Liver (tissue), 9 donors: Measurements from ENCODE around the gene GNG11. TPM values are rescaled to one million over a fixed set of nuclear protein-coding genes. Genes with fewer than 3 reads are reported as not detected.

Experiments
- DNase-seq: peaks from one replicate; pipeline ENCODE4 v3.0.0-alpha.2; 2017; ENCODE audit warnings: low spot score
- H3K27ac ChIP-seq, 2 donors: one replicate each; pipeline ENCODE4 v1.7.0; 2013; ENCODE audit warnings: inconsistent platforms in 2 of 2, low read length in 2 of 2, control low read depth in 1 of 2, low read depth in 1 of 2, mild to moderate bottlenecking in 1 of 2
- H3K27me3 ChIP-seq, 4 donors: one replicate each; pipeline versions ENCODE4 v1.6.1 to v1.7.0; 2013; ENCODE audit warnings: low read length in 3 of 4, inconsistent platforms in 1 of 4, mild to moderate bottlenecking in 1 of 4, moderate library complexity in 1 of 4; ENCODE audit not compliant: control insufficient read depth in 4 of 4, insufficient read depth in 4 of 4
- H3K36me3 ChIP-seq, 4 donors: one replicate each; pipeline versions ENCODE4 v1.6.1 to v1.7.0; 2013; ENCODE audit warnings: low read length in 3 of 4, mild to moderate bottlenecking in 3 of 4, low read depth in 1 of 4, moderate library complexity in 1 of 4; ENCODE audit not compliant: control insufficient read depth in 4 of 4, insufficient read depth in 3 of 4
- H3K4me1 ChIP-seq, 4 donors: one replicate each; pipeline versions ENCODE4 v1.6.1 to v1.7.0; 2013; ENCODE audit warnings: low read length in 3 of 4, mild to moderate bottlenecking in 3 of 4, moderate library complexity in 1 of 4; ENCODE audit not compliant: control insufficient read depth in 4 of 4, insufficient read depth in 4 of 4
- H3K4me3 ChIP-seq, 3 donors: one replicate each; pipeline versions ENCODE4 v1.6.1 to v1.7.0; 2013; ENCODE audit warnings: low read length in 3 of 3, control low read depth in 1 of 3, low read depth in 1 of 3, mild to moderate bottlenecking in 1 of 3
- H3K9ac ChIP-seq, 2 donors: one replicate each; pipeline ENCODE4 v1.7.0; 2013; ENCODE audit warnings: low read length in 2 of 2, mild to moderate bottlenecking in 2 of 2, moderate library complexity in 2 of 2, control low read depth in 1 of 2, low read depth in 1 of 2
- H3K9me3 ChIP-seq, 4 donors: one replicate each; pipeline versions ENCODE4 v1.6.1 to v1.7.0; 2013; ENCODE audit warnings: low read length in 3 of 4; ENCODE audit not compliant: control insufficient read depth in 4 of 4
- CTCF ChIP-seq: fragments of 150-350 bp; IDR thresholded peaks from 2 replicates; pipeline ENCODE4 v1.5.1; 2017; ENCODE audit warnings: improper control_type of control experiment, low read depth, low read length; ENCODE audit not compliant: missing input control
- EGR1 ChIP-seq, 2 donors: IDR thresholded peaks; 2 replicates each; pipeline ENCODE4 v1.6.1; 2016 to 2018; ENCODE audit warnings: antibody characterized with exemption in 2 of 2, low read depth in 2 of 2
- FOXA1 ChIP-seq: IDR thresholded peaks from 2 replicates; pipeline ENCODE4 v1.6.1; 2016; ENCODE audit warnings: antibody characterized with exemption
- FOXA2 ChIP-seq: IDR thresholded peaks from 2 replicates; pipeline ENCODE4 v1.6.1; 2016; ENCODE audit warnings: antibody characterized with exemption
- GABPA ChIP-seq, 2 donors: IDR thresholded peaks in 1 of 2; conservative IDR thresholded peaks in 1 of 2; 2 replicates each; pipeline ENCODE4 v1.6.1; 2016; ENCODE audit warnings: antibody characterized with exemption in 2 of 2, mild to moderate bottlenecking in 1 of 2, moderate library complexity in 1 of 2
- HNF4A ChIP-seq, 2 donors: conservative IDR thresholded peaks; 2 replicates each; pipeline ENCODE4 v1.6.1; 2016; ENCODE audit warnings: antibody characterized with exemption in 2 of 2, mild to moderate bottlenecking in 2 of 2
- HNF4G ChIP-seq: IDR thresholded peaks from 2 replicates; pipeline ENCODE4 v1.6.1; 2016; ENCODE audit warnings: antibody characterized with exemption
- JUND ChIP-seq, 2 donors: IDR thresholded peaks; 2 replicates each; pipeline ENCODE4 v1.6.1; 2016; ENCODE audit warnings: antibody characterized with exemption in 2 of 2
- MAX ChIP-seq: IDR thresholded peaks from 2 replicates; pipeline ENCODE4 v1.6.1; 2016; ENCODE audit warnings: antibody characterized with exemption
- NR2F2 ChIP-seq: IDR thresholded peaks from 2 replicates; pipeline ENCODE4 v1.6.1; 2016; ENCODE audit warnings: antibody characterized with exemption
- RAD21 ChIP-seq, 2 donors: IDR thresholded peaks; 2 replicates each; pipeline ENCODE4 v1.6.1; 2016; ENCODE audit warnings: antibody characterized with exemption in 2 of 2, mild to moderate bottlenecking in 2 of 2
- RXRA ChIP-seq, 2 donors: IDR thresholded peaks; 2 replicates each; pipeline ENCODE4 v1.6.1; 2017 to 2018; ENCODE audit warnings: antibody characterized with exemption in 2 of 2, mild to moderate bottlenecking in 1 of 2
- SP1 ChIP-seq: IDR thresholded peaks from 2 replicates; pipeline ENCODE4 v1.6.1; 2018; ENCODE audit warnings: antibody characterized with exemption, mild to moderate bottlenecking
- TAF1 ChIP-seq: conservative IDR thresholded peaks from 2 replicates; pipeline ENCODE4 v1.6.1; 2016; ENCODE audit warnings: antibody characterized with exemption, mild to moderate bottlenecking
- YY1 ChIP-seq: IDR thresholded peaks from 2 replicates; pipeline ENCODE4 v1.6.1; 2016; ENCODE audit warnings: antibody characterized with exemption, mild to moderate bottlenecking
- WGBS: extraction: QIAGEN DNeasy Blood & Tissue Kit; methylation state at CpG from one replicate; pipeline ENCODE4 v1.1.7; 2013; 5-methylcytosine and 5-hydroxymethylcytosine counted together
- polyA plus RNA-seq, 2 donors: library from polyadenylated mRNA; stranded (reverse) in 1 of 2; unstranded in 1 of 2; fragments of 200-250 nt in 1 of 2; fragments of >200 nt in 1 of 2; fragmentation: Nextera tagmentation in 1 of 2; extraction: Ambion mirVana in 1 of 2; gene quantifications; one replicate each; pipeline versions ENCODE4 v1.2.1 to v1.2.3, GENCODE V29; 2013 to 2015
- total RNA-seq, 2 donors: library from RNA; depleted of rRNA; stranded (reverse); fragments of >200 nt; gene quantifications; one replicate each; pipeline ENCODE4 v1.2.3, GENCODE V29; 2014
- TF ChIP-seq, protein P1 (sequence below): IDR thresholded peaks from 2 replicates; pipeline ENCODE4 v1.6.1; 2016; ENCODE audit warnings: antibody characterized with exemption, mild to moderate bottlenecking
- TF ChIP-seq, protein P2 (sequence below): IDR thresholded peaks from 2 replicates; pipeline ENCODE4 v1.6.1; 2016; ENCODE audit warnings: antibody characterized with exemption
- TF ChIP-seq, protein P3 (sequence below): IDR thresholded peaks from 2 replicates; pipeline ENCODE4 v1.6.1; 2016; ENCODE audit warnings: antibody characterized with exemption
- donor health status: healthy.
- donor health status: healthy.
- donor health status: healthy.
- donor health status: healthy.
- donor health status: healthy.

Gene GNG11
- total and polyA plus RNA-seq, 4 donors: 4.0 to 11.1 (median 6.1) TPM

DNA sequence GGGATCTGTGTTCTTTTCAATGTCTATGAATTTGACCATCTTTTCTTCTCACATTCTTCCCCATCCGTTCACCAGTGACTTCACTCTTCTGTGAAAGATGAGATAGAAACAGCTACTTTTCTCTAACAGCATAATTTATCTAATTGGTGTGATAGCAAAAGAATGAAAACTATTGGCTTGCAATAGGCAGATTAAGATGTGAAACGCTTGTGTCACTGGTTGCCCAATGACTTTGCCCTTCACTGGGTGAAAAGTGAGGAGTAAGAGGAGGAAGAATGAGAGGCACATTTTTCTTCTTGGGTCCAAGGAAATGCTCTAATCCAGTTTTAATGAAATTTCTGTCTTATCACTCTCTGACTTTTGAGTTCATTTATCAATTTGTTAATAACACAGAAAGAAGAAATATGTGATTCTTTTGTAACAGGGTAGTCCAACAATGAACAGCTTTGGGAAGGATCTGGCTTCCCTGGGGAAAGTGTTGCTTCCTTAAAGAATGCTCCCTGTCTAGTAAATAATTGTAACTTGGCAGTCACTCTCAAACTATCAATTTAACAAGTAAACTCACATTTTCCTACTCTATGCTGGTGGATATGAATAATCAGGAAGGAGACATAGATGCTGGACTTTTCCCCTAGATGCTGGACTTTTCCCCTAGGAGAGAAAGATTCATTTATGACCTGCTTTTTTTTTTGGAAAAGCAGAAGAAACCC, 47.5 kb downstream of the GNG11 start (continued):
- TF ChIP-seq, protein P1, sequence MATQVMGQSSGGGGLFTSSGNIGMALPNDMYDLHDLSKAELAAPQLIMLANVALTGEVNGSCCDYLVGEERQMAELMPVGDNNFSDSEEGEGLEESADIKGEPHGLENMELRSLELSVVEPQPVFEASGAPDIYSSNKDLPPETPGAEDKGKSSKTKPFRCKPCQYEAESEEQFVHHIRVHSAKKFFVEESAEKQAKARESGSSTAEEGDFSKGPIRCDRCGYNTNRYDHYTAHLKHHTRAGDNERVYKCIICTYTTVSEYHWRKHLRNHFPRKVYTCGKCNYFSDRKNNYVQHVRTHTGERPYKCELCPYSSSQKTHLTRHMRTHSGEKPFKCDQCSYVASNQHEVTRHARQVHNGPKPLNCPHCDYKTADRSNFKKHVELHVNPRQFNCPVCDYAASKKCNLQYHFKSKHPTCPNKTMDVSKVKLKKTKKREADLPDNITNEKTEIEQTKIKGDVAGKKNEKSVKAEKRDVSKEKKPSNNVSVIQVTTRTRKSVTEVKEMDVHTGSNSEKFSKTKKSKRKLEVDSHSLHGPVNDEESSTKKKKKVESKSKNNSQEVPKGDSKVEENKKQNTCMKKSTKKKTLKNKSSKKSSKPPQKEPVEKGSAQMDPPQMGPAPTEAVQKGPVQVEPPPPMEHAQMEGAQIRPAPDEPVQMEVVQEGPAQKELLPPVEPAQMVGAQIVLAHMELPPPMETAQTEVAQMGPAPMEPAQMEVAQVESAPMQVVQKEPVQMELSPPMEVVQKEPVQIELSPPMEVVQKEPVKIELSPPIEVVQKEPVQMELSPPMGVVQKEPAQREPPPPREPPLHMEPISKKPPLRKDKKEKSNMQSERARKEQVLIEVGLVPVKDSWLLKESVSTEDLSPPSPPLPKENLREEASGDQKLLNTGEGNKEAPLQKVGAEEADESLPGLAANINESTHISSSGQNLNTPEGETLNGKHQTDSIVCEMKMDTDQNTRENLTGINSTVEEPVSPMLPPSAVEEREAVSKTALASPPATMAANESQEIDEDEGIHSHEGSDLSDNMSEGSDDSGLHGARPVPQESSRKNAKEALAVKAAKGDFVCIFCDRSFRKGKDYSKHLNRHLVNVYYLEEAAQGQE: no peak
- TF ChIP-seq HNF4A (conservative IDR thresholded peaks at IDR 0.05) (no peak), JUND (IDR thresholded peaks at IDR 0.05) (no peak), SP1 (no peak)

DNA sequence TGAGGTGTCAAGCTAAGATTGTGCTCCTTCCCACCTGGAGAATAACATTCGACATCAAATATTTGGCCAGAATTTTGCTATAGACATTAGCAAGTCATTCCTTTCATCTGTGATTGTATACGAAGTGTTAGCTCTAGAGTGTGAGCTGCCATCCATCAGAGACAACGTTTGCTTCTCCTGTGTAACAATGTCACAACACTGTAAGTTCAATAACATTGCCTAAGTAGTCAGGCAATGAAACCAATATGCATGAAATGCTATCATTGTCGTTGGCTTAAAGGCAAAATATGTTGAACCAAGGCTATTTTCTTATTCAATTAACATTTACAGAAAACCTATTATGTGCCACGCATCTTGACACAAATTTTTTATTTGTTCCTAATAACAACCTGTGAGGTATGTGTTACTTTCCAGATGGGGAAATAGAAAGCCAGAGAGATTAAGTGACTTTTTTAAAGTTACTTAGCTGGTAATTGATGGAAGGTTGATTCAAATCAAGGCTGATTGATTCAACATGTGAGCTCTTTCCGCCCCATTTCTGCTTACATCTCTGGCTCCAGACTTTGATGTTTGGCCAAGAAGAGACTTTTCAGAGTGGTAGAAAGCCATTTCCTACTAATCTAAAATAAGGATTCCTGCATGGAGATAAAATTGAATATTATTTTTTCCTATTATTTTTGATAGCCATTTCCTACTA, 50.6 kb downstream of the GNG11 start:
- WGBS: 78% methylated on average over 6 of the region's 6 CpGs
- no peaks in the 10 kb centered on the region for H3K27me3 ChIP-seq

DNA sequence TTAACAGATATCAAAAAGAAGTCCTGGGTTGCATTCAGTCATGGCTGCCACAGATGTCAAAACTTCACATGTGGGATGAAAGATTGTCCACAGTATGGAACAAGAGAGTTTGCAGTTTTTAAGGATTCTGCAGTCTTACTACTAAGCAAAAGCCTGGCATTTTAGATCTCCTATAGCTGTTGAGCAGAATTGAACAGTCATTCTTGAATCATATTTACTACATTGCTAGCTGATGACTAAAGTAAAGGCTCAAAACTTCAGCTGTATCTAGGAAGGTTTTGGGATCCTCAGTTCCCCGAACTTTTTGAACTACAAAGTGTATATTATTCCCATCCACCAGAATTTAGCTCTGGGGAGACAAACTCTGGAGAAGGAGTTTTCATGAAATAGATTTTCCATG, 51.6 kb downstream of the GNG11 start:
- TF ChIP-seq HNF4G (no peak), YY1 (no peak), MAX (no peak), RAD21 (IDR thresholded peaks at IDR 0.05) (no peak), NR2F2 (no peak), CTCF (no peak), SP1 (no peak), FOXA2 (no peak), GABPA (IDR thresholded peaks at IDR 0.05 in 1 of 2, conservative IDR thresholded peaks at IDR 0.05 in 1 of 2) (no peak), HNF4A (conservative IDR thresholded peaks at IDR 0.05) (no peak), FOXA1 (no peak), TAF1 (no peak), JUND (IDR thresholded peaks at IDR 0.05) (no peak), EGR1 (IDR thresholded peaks at IDR 0.05; ENCODE audit: low read depth in 2 of 2) (no peak), RXRA (IDR thresholded peaks at IDR 0.05) (no peak)
- TF ChIP-seq, protein P1: no peak
- TF ChIP-seq, protein P2, sequence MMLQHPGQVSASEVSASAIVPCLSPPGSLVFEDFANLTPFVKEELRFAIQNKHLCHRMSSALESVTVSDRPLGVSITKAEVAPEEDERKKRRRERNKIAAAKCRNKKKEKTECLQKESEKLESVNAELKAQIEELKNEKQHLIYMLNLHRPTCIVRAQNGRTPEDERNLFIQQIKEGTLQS: no peak
- TF ChIP-seq, protein P3, sequence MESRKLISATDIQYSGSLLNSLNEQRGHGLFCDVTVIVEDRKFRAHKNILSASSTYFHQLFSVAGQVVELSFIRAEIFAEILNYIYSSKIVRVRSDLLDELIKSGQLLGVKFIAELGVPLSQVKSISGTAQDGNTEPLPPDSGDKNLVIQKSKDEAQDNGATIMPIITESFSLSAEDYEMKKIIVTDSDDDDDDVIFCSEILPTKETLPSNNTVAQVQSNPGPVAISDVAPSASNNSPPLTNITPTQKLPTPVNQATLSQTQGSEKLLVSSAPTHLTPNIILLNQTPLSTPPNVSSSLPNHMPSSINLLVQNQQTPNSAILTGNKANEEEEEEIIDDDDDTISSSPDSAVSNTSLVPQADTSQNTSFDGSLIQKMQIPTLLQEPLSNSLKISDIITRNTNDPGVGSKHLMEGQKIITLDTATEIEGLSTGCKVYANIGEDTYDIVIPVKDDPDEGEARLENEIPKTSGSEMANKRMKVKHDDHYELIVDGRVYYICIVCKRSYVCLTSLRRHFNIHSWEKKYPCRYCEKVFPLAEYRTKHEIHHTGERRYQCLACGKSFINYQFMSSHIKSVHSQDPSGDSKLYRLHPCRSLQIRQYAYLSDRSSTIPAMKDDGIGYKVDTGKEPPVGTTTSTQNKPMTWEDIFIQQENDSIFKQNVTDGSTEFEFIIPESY: no peak
- no peaks in the 10 kb centered on the region for H3K9me3 ChIP-seq
- no peak for DNase-seq
- H3K27me3 ChIP-seq: no peaks in the 10 kb centered on the region
- no peaks in the 10 kb centered on the region for H3K4me1 ChIP-seq
- no peaks in the 10 kb centered on the region for H3K36me3 ChIP-seq
- no peak overlapping the region for H3K9ac ChIP-seq
- 88% methylated on average over 1 of the region's 1 CpG for WGBS
- no peak overlapping the region for H3K27ac ChIP-seq
- no peak overlapping the region for H3K4me3 ChIP-seq

More for the DNA sequence above, 50.6 kb downstream of the GNG11 start:
- Histone ChIP-seq H3K9ac (no peak overlapping the region), H3K27ac (no peak overlapping the region), H3K4me1 (no peaks in the 10 kb centered on the region), H3K9me3 (no peaks in the 10 kb centered on the region), H3K4me3 (no peak overlapping the region), H3K36me3 (no peaks in the 10 kb centered on the region)
- no peak for TF ChIP-seq TAF1
- no peak for DNase-seq
